GM12873 (cell line): ENCODE measurements around the gene CRTAC1.

Experiments
- CTCF ChIP-seq: IDR thresholded peaks from 2 replicates; pipeline ENCODE4 v1.5.1; 2012; ENCODE audit warnings: low read depth, mild to moderate bottlenecking, moderate library complexity, low read length, control low read depth; ENCODE audit not compliant: insufficient read depth; ENCODE audit errors: missing control alignments

Gene CRTAC1

GRCh38 chr10:98030093-98030821 lies at the start of gene CRTAC1:
CRTAC1 (minus strand) TSS chr10:98030621; CDS start chr10:98030472, 149 bp downstream.
- TF ChIP-seq CTCF: no peak

- no peak for TF ChIP-seq CTCF
These were observed 48.4 kb upstream of the CRTAC1 start for GRCh38 chr10:98078774-98079173.

- no peak for TF ChIP-seq CTCF
These were observed 46.8 kb upstream of the CRTAC1 start for GRCh38 chr10:98077223-98077622.

- no peak for TF ChIP-seq CTCF
These were observed 45.7 kb upstream of the CRTAC1 start for GRCh38 chr10:98076086-98076485.

GRCh38 chr10:98074315-98074911 lies 44.0 kb upstream of the CRTAC1 start:
- TF ChIP-seq CTCF: no peak

GRCh38 chr10:98067165-98067564 lies 36.7 kb upstream of the CRTAC1 start:
- TF ChIP-seq CTCF: no peak

- TF ChIP-seq CTCF: no peak
These were observed 33.3 kb upstream of the CRTAC1 start for GRCh38 chr10:98063740-98064027.

GRCh38 chr10:98062424-98062823 lies 32.0 kb upstream of the CRTAC1 start:
- TF ChIP-seq CTCF: no peak
